Measurements from ENCODE around the gene CD28.

The CD28 gene

GRCh38 chr2:203721781-203722300, 15.4 kb downstream of the CD28 start:
- H4K91ac ChIP-seq (ENCODE audit: low read depth, low read length, poor library complexity): no peak overlapping the region
- no peak for DNase-seq (ENCODE audit: low spot score)
- no peak overlapping the region for H4K8ac ChIP-seq (ENCODE audit: low read depth, low read length)
- H3K4me1 ChIP-seq (ENCODE audit: control insufficient read depth in 2 of 2, insufficient read depth in 1 of 2, low read depth in 1 of 2, low read length in 2 of 2): peaks cover 0 to 2% of the 10 kb centered on the region in 2 donors
- no peak overlapping the region for H2BK5ac ChIP-seq (ENCODE audit: low read length)
- H3K4ac ChIP-seq (ENCODE audit: low read length): no peak overlapping the region
- H2AK5ac ChIP-seq (ENCODE audit: low read depth, low read length): no peak overlapping the region
- H3K9me3 ChIP-seq (replicated peaks in 1 of 2; ENCODE audit: control insufficient read depth in 2 of 2, insufficient read depth in 1 of 2, low read depth in 1 of 2, low read length in 2 of 2): no peaks in the 10 kb centered on the region
- no peak overlapping the region for H2BK120ac ChIP-seq (ENCODE audit: low read depth, low read length)
- H3K4me3 ChIP-seq (ENCODE audit: low read length in 2 of 2): no peak overlapping the region
- no CpG with 5 or more reads among the region's 3 CpGs for WGBS, 2 donors (ENCODE audit: extremely low coverage in 2 of 2, insufficient read length in 2 of 2, insufficient replicate concordance in 1 of 2)
- H3K18ac ChIP-seq (ENCODE audit: low read length): no peak overlapping the region
- H2BK12ac ChIP-seq (ENCODE audit: low read length): no peak overlapping the region
- H3K79me1 ChIP-seq (ENCODE audit: low read depth, low read length): no peaks in the 10 kb centered on the region
- no peak overlapping the region for H2AFZ ChIP-seq (ENCODE audit: low read length)
- no peak overlapping the region for H3K27ac ChIP-seq (replicated peaks; ENCODE audit: low read length)
- no peak overlapping the region for H3K4me2 ChIP-seq (ENCODE audit: insufficient read depth, low read length, poor library complexity, severe bottlenecking)
- no peaks in the 10 kb centered on the region for H3K36me3 ChIP-seq (replicated peaks in 1 of 2; ENCODE audit: control insufficient read depth in 2 of 2, insufficient read depth in 2 of 2, low read length in 2 of 2)
- H2BK15ac ChIP-seq (ENCODE audit: low read length): no peak overlapping the region
- peaks cover 0 to 5% (median 0%) of the 10 kb centered on the region in 3 experiments for H3K27me3 ChIP-seq (ENCODE audit: control insufficient read depth in 3 of 3, insufficient read depth in 3 of 3, low read depth in 1 of 3, low read length in 3 of 3)
- H3K9ac ChIP-seq (ENCODE audit: low read depth, low read length, poor library complexity): no peak overlapping the region
- H3K14ac ChIP-seq (ENCODE audit: low read length): no peak overlapping the region
- H3K23ac ChIP-seq (ENCODE audit: low read depth, low read length, poor library complexity): no peak overlapping the region

- no peak overlapping the region for H3K18ac ChIP-seq (ENCODE audit: low read length)
- no peak overlapping the region for H2AK5ac ChIP-seq (ENCODE audit: low read depth, low read length)
- no peaks in the 10 kb centered on the region for H3K9me3 ChIP-seq (replicated peaks in 1 of 2; ENCODE audit: control insufficient read depth in 2 of 2, insufficient read depth in 1 of 2, low read depth in 1 of 2, low read length in 2 of 2)
- H3K4me2 ChIP-seq (ENCODE audit: insufficient read depth, low read length, poor library complexity, severe bottlenecking): no peak overlapping the region
- H3K36me3 ChIP-seq (replicated peaks in 1 of 2; ENCODE audit: control insufficient read depth in 2 of 2, insufficient read depth in 2 of 2, low read length in 2 of 2): no peaks in the 10 kb centered on the region
- no peak overlapping the region for H2BK120ac ChIP-seq (ENCODE audit: low read depth, low read length)
- H3K27ac ChIP-seq (replicated peaks; ENCODE audit: low read length): no peak overlapping the region
- H3K27me3 ChIP-seq (ENCODE audit: control insufficient read depth in 3 of 3, insufficient read depth in 3 of 3, low read depth in 1 of 3, low read length in 3 of 3): peaks cover 0 to 5% (median 0%) of the 10 kb centered on the region in 3 experiments
- no peak overlapping the region for H2AFZ ChIP-seq (ENCODE audit: low read length)
- H4K91ac ChIP-seq (ENCODE audit: low read depth, low read length, poor library complexity): no peak overlapping the region
- no peak overlapping the region for H4K8ac ChIP-seq (ENCODE audit: low read depth, low read length)
- no peak overlapping the region for H2BK12ac ChIP-seq (ENCODE audit: low read length)
- H3K4me3 ChIP-seq (ENCODE audit: low read length in 2 of 2): no peak overlapping the region
- no peak overlapping the region for H3K9ac ChIP-seq (ENCODE audit: low read depth, low read length, poor library complexity)
- no peak for DNase-seq (ENCODE audit: low spot score)
- no peak overlapping the region for H3K4ac ChIP-seq (ENCODE audit: low read length)
- H3K23ac ChIP-seq (ENCODE audit: low read depth, low read length, poor library complexity): no peak overlapping the region
- peaks cover 0 to 2% of the 10 kb centered on the region in 2 donors for H3K4me1 ChIP-seq (ENCODE audit: control insufficient read depth in 2 of 2, insufficient read depth in 1 of 2, low read depth in 1 of 2, low read length in 2 of 2)
- WGBS, 2 donors (ENCODE audit: extremely low coverage in 2 of 2, insufficient read length in 2 of 2, insufficient replicate concordance in 1 of 2): no CpG with 5 or more reads among the region's 2 CpGs
- no peak overlapping the region for H2BK15ac ChIP-seq (ENCODE audit: low read length)
- H2BK5ac ChIP-seq (ENCODE audit: low read length): no peak overlapping the region
- H3K79me1 ChIP-seq (ENCODE audit: low read depth, low read length): no peaks in the 10 kb centered on the region
- H3K14ac ChIP-seq (ENCODE audit: low read length): no peak overlapping the region
These were observed 16.0 kb downstream of the CD28 start for GRCh38 chr2:203722411-203722810.

GRCh38 chr2:203728321-203728720, 21.9 kb downstream of the CD28 start:
- Histone ChIP-seq H3K9ac (ENCODE audit: low read depth, low read length, poor library complexity) (no peak overlapping the region), H4K91ac (ENCODE audit: low read depth, low read length, poor library complexity) (no peak overlapping the region), H3K4ac (ENCODE audit: low read length) (no peak overlapping the region), H2BK15ac (ENCODE audit: low read length) (no peak overlapping the region), H3K14ac (ENCODE audit: low read length) (no peak overlapping the region), H3K18ac (ENCODE audit: low read length) (no peak overlapping the region), H3K79me1 (ENCODE audit: low read depth, low read length) (no peaks in the 10 kb centered on the region), H3K4me2 (ENCODE audit: insufficient read depth, low read length, poor library complexity, severe bottlenecking) (no peak overlapping the region), H3K9me3 (replicated peaks in 1 of 2; ENCODE audit: control insufficient read depth in 2 of 2, insufficient read depth in 1 of 2, low read depth in 1 of 2, low read length in 2 of 2) (no peaks in the 10 kb centered on the region), H3K4me3 (ENCODE audit: low read length in 2 of 2) (no peak overlapping the region), H3K4me1 (ENCODE audit: control insufficient read depth in 2 of 2, insufficient read depth in 1 of 2, low read depth in 1 of 2, low read length in 2 of 2) (no peaks in the 10 kb centered on the region), H4K8ac (ENCODE audit: low read depth, low read length) (no peak overlapping the region), H2BK12ac (ENCODE audit: low read length) (no peak overlapping the region), H3K36me3 (replicated peaks in 1 of 2; ENCODE audit: control insufficient read depth in 2 of 2, insufficient read depth in 2 of 2, low read length in 2 of 2) (no peaks in the 10 kb centered on the region), H3K27ac (replicated peaks; ENCODE audit: low read length) (no peak overlapping the region), H2BK120ac (ENCODE audit: low read depth, low read length) (no peak overlapping the region), H3K27me3 (ENCODE audit: control insufficient read depth in 3 of 3, insufficient read depth in 3 of 3, low read depth in 1 of 3, low read length in 3 of 3) (peaks cover 0 to 7% (median 0%) of the 10 kb centered on the region in 3 experiments), H3K23ac (ENCODE audit: low read depth, low read length, poor library complexity) (no peak overlapping the region), H2AK5ac (ENCODE audit: low read depth, low read length) (no peak overlapping the region), H2AFZ (ENCODE audit: low read length) (no peak overlapping the region), H2BK5ac (ENCODE audit: low read length) (no peak overlapping the region)
- no peak for DNase-seq (ENCODE audit: low spot score)

- H4K8ac ChIP-seq (ENCODE audit: low read depth, low read length): no peak overlapping the region
- no peak overlapping the region for H3K27ac ChIP-seq (replicated peaks; ENCODE audit: low read length)
- H3K9me3 ChIP-seq (replicated peaks in 1 of 2; ENCODE audit: control insufficient read depth in 2 of 2, insufficient read depth in 1 of 2, low read depth in 1 of 2, low read length in 2 of 2): no peaks in the 10 kb centered on the region
- no peak overlapping the region for H2BK12ac ChIP-seq (ENCODE audit: low read length)
- no peaks in the 10 kb centered on the region for H3K79me1 ChIP-seq (ENCODE audit: low read depth, low read length)
- no peak overlapping the region for H4K91ac ChIP-seq (ENCODE audit: low read depth, low read length, poor library complexity)
- no peak overlapping the region for H2AFZ ChIP-seq (ENCODE audit: low read length)
- H2AK5ac ChIP-seq (ENCODE audit: low read depth, low read length): no peak overlapping the region
- H2BK120ac ChIP-seq (ENCODE audit: low read depth, low read length): no peak overlapping the region
- H3K14ac ChIP-seq (ENCODE audit: low read length): no peak overlapping the region
- no peak for DNase-seq (ENCODE audit: low spot score)
- H3K4me2 ChIP-seq (ENCODE audit: insufficient read depth, low read length, poor library complexity, severe bottlenecking): no peak overlapping the region
- no peak overlapping the region for H2BK5ac ChIP-seq (ENCODE audit: low read length)
- WGBS, 2 donors (ENCODE audit: extremely low coverage in 2 of 2, insufficient read length in 2 of 2, insufficient replicate concordance in 1 of 2): no CpG with 5 or more reads among the region's 4 CpGs
- no peaks in the 10 kb centered on the region for H3K36me3 ChIP-seq (replicated peaks in 1 of 2; ENCODE audit: control insufficient read depth in 2 of 2, insufficient read depth in 2 of 2, low read length in 2 of 2)
- no peak overlapping the region for H3K18ac ChIP-seq (ENCODE audit: low read length)
- no peak overlapping the region for H3K9ac ChIP-seq (ENCODE audit: low read depth, low read length, poor library complexity)
- peaks cover 0 to 7% (median 0%) of the 10 kb centered on the region in 3 experiments for H3K27me3 ChIP-seq (ENCODE audit: control insufficient read depth in 3 of 3, insufficient read depth in 3 of 3, low read depth in 1 of 3, low read length in 3 of 3)
- no peaks in the 10 kb centered on the region for H3K4me1 ChIP-seq (ENCODE audit: control insufficient read depth in 2 of 2, insufficient read depth in 1 of 2, low read depth in 1 of 2, low read length in 2 of 2)
- H3K4ac ChIP-seq (ENCODE audit: low read length): no peak overlapping the region
- no peak overlapping the region for H2BK15ac ChIP-seq (ENCODE audit: low read length)
- H3K23ac ChIP-seq (ENCODE audit: low read depth, low read length, poor library complexity): no peak overlapping the region
- H3K4me3 ChIP-seq (ENCODE audit: low read length in 2 of 2): no peak overlapping the region
These were observed 23.8 kb downstream of the CD28 start for GRCh38 chr2:203730076-203730729.
